K562 (cell line): ENCODE results near the gene LMNB1. TPM values are rescaled to one million over a fixed set of nuclear protein-coding genes. Genes with fewer than 3 reads are reported as not detected.
A peak's percentile ranks its signal among the peaks of the same experiment; 100 is the strongest.

ENCODE experiments used
- ATAC-seq: fragments of 200-7000 bp; cut with Tn5 transposase; 3 replicates; pipeline ENCODE4 v1.9.1; 2020; ENCODE audit warnings: moderate library complexity
- BruUV-seq: library from RNA; stranded (reverse); fragments of 400-500 nt; replicated peaks from 2 replicates; lab custom pipeline; 2021; lab: Mats Ljungman, UMichigan
- CTCF ChIA-PET: fragments of 300-600 bp; formaldehyde crosslinking; extraction: SDS; loops from one replicate; lab custom pipeline; 2021; ENCODE audit warnings: low intra/inter-chr PET ratio; lab: Yijun Ruan, JAX
- POLR2A ChIA-PET: fragments of 300-600, 350-650 bp; sonication (Branson Sonifier 250); formaldehyde crosslinking; extraction: SDS; loops from one replicate; lab custom pipeline; 2021; ENCODE audit warnings: antibody characterized with exemption, inconsistent platforms; lab: Yijun Ruan, JAX
- DNase-seq, 4 experiments: peaks; one replicate each; pipeline versions ENCODE4 v3.0.0 to v3.0.0-alpha.2; 2011 to 2018; ENCODE audit warnings: low spot score in 3 of 4, mixed read lengths in 3 of 4; ENCODE audit errors: extremely low read depth in 1 of 4
- FAIRE-seq: peaks from 2 replicates; lab custom pipeline; 2011; peaks lifted over from hg19 to GRCh38; lab: Jason Lieb, UNC
- H2AFZ ChIP-seq: 2 replicates; pipeline ENCODE4 v1.6.0; 2011; ENCODE audit warnings: low read depth, low read length, control low read depth, inconsistent platforms
- H3K27ac ChIP-seq: fragments of 200-600 bp; 3 replicates; pipeline ENCODE4 v1.8.0; 2011; ENCODE audit warnings: low read depth, mild to moderate bottlenecking, control low read depth, inconsistent platforms, low read length, moderate library complexity, mixed read lengths; ENCODE audit errors: extremely low read depth
- H3K27me3 ChIP-seq, 2 experiments: fragments of 300-600 bp in 1 of 2; 2 replicates in 1 of 2; 3 replicates in 1 of 2; pipeline versions ENCODE4 v1.6.0 to v1.8.0; 2011; ENCODE audit warnings: inconsistent platforms in 2 of 2, low read length in 2 of 2, mild to moderate bottlenecking in 1 of 2, mixed read lengths in 1 of 2, moderate library complexity in 1 of 2; ENCODE audit not compliant: control insufficient read depth in 2 of 2, insufficient read depth in 2 of 2
- H3K36me3 ChIP-seq: fragments of 300-600 bp; 3 replicates; pipeline ENCODE4 v1.8.0; 2011; ENCODE audit warnings: mild to moderate bottlenecking, low read length, inconsistent platforms; ENCODE audit not compliant: control insufficient read depth, insufficient read depth
- H3K4me1 ChIP-seq, 2 experiments: fragments of 200-600 bp in 1 of 2; replicated peaks in 1 of 2; 2 replicates in 1 of 2; 3 replicates in 1 of 2; pipeline versions ENCODE4 v1.5.1 to v1.8.0; 2011; ENCODE audit warnings: inconsistent platforms in 2 of 2, low read length in 2 of 2, mild to moderate bottlenecking in 1 of 2, mixed read lengths in 1 of 2, moderate library complexity in 1 of 2; ENCODE audit not compliant: control insufficient read depth in 2 of 2, insufficient read depth in 2 of 2
- H3K4me2 ChIP-seq: 2 replicates; pipeline ENCODE4 v1.6.1; 2011; ENCODE audit warnings: low read length, control low read depth, inconsistent platforms, mixed read lengths; ENCODE audit not compliant: insufficient read depth
- H3K4me3 ChIP-seq: fragments of 200-600 bp; sonication (generic), shearing (Covaris generic); 2 replicates; pipeline ENCODE4 v1.5.1; 2016; ENCODE audit warnings: control low read depth, inconsistent platforms
- H3K79me2 ChIP-seq: fragments of 200-600 bp; 3 replicates; pipeline ENCODE4 v1.8.0; 2011; ENCODE audit warnings: low read length, inconsistent platforms; ENCODE audit not compliant: control insufficient read depth, insufficient read depth
- H3K9ac ChIP-seq, 2 experiments: 2 replicates each; pipeline versions ENCODE4 v1.6.0 to v1.6.1; 2011; ENCODE audit warnings: low read depth in 2 of 2, low read length in 2 of 2, control low read depth in 1 of 2, inconsistent platforms in 1 of 2, mild to moderate bottlenecking in 1 of 2, mixed read lengths in 1 of 2; ENCODE audit not compliant: insufficient read depth in 1 of 2
- H3K9me1 ChIP-seq: one replicate; pipeline ENCODE4 v1.6.0; 2011; ENCODE audit warnings: inconsistent platforms, mild to moderate bottlenecking, low read length, moderate library complexity; ENCODE audit not compliant: control insufficient read depth, insufficient read depth
- H3K9me3 ChIP-seq: replicated peaks from 2 replicates; pipeline ENCODE4 v1.5.1; 2011; ENCODE audit warnings: low read depth, low read length, inconsistent platforms; ENCODE audit not compliant: control insufficient read depth, insufficient read depth
- H4K20me1 ChIP-seq: replicated peaks from 2 replicates; pipeline ENCODE4 v1.6.1; 2011; ENCODE audit warnings: low read length, inconsistent platforms, mixed read lengths; ENCODE audit not compliant: control insufficient read depth, insufficient read depth
- CEBPB ChIP-seq: fragments of 450-650 bp; IDR thresholded peaks from 2 replicates; pipeline ENCODE4 v1.6.1; 2016; ENCODE audit warnings: missing genetic modification characterization, missing compliant biosample characterization
- CEBPG ChIP-seq, 3 experiments: fragments of 200-800 bp in 1 of 3; sonication (Bioruptor generic) in 1 of 3; sonication (generic) in 1 of 3; formaldehyde crosslinking in 1 of 3; IDR thresholded peaks in 2 of 3; conservative IDR thresholded peaks in 1 of 3; 2 replicates each; pipeline versions ENCODE4 v1.6.1 to v1.8.0; 2016 to 2022; ENCODE audit warnings: missing compliant biosample characterization in 2 of 3, missing genetic modification characterization in 2 of 3, mild to moderate bottlenecking in 1 of 3, missing genetic modification reagents in 1 of 3
- EP300 ChIP-seq: IDR thresholded peaks from 2 replicates; pipeline ENCODE4 v1.6.1; 2012; ENCODE audit warnings: low read length, improper control_type of control experiment
- HNRNPK ChIP-seq: fragments of 200-400 bp; formaldehyde crosslinking; IDR thresholded peaks from one replicate; pipeline ENCODE4 v1.6.1; 2018; ENCODE audit warnings: mild to moderate bottlenecking, low read depth, low read length; ENCODE audit not compliant: poor library complexity, severe bottlenecking
- KAT2B ChIP-seq: IDR thresholded peaks from one replicate; pipeline ENCODE4 v1.6.1; 2012; ENCODE audit warnings: low read depth, mild to moderate bottlenecking, control low read depth, inconsistent platforms, low read length, moderate library complexity
- KDM4B ChIP-seq, 2 experiments: fragments of 450-650 bp in 1 of 2; sonication (generic) in 1 of 2; IDR thresholded peaks; 2 replicates each; pipeline ENCODE4 v1.6.1; 2016 to 2017; ENCODE audit warnings: borderline replicate concordance in 2 of 2, antibody characterized with exemption in 1 of 2, low read depth in 1 of 2, mild to moderate bottlenecking in 1 of 2
- KLF10 ChIP-seq: fragments of 250-450 bp; sonication (Bioruptor Pico); IDR thresholded peaks from 2 replicates; pipeline ENCODE4 v1.6.1; 2021; ENCODE audit warnings: matching md5 sums
- MAFK ChIP-seq: IDR thresholded peaks from 2 replicates; pipeline ENCODE4 v1.6.1; 2011; ENCODE audit warnings: low read length, improper control_type of control experiment
- SAFB2 ChIP-seq: fragments of 200-400 bp; formaldehyde crosslinking; IDR thresholded peaks from 2 replicates; pipeline ENCODE4 v1.6.1; 2018; ENCODE audit warnings: borderline replicate concordance, low read length, low read depth, moderate library complexity; ENCODE audit not compliant: severe bottlenecking
- SIN3A ChIP-seq, 2 experiments: fragments of 150-350 bp in 1 of 2; IDR thresholded peaks; 2 replicates each; pipeline ENCODE4 v1.6.1; 2011 to 2016; ENCODE audit warnings: borderline replicate concordance in 2 of 2, low read depth in 2 of 2, low read length in 2 of 2, mild to moderate bottlenecking in 2 of 2, moderate library complexity in 2 of 2; ENCODE audit not compliant: control insufficient read depth in 1 of 2
- SPI1 ChIP-seq: IDR thresholded peaks from 2 replicates; pipeline ENCODE4 v1.6.1; 2011; ENCODE audit warnings: low read depth, low read length, control low read depth, borderline replicate concordance
- SRSF1 ChIP-seq: fragments of 200-400 bp; formaldehyde crosslinking; IDR thresholded peaks from 2 replicates; pipeline ENCODE4 v1.6.1; 2017; ENCODE audit warnings: mild to moderate bottlenecking, low read depth, low read length, moderate library complexity
- ZEB2 ChIP-seq: fragments of 450-650 bp; IDR thresholded peaks from 2 replicates; pipeline ENCODE4 v1.6.1; 2016
- ZNF384 ChIP-seq: IDR thresholded peaks from 2 replicates; pipeline ENCODE4 v1.6.1; 2012; ENCODE audit warnings: low read depth, low read length, improper control_type of control experiment
- ZNF586 ChIP-seq: fragments of 450-650 bp; formaldehyde crosslinking; conservative IDR thresholded peaks from 2 replicates; pipeline ENCODE4 v1.4.0; 2020; ENCODE audit warnings: mild to moderate bottlenecking, moderate library complexity
- ZNF699 ChIP-seq: fragments of 250-450 bp; sonication (Bioruptor Pico); IDR thresholded peaks from 2 replicates; pipeline ENCODE4 v1.8.0; 2021; ENCODE audit warnings: mild to moderate bottlenecking, moderate library complexity; ENCODE audit not compliant: insufficient replicate concordance
- ZNF764 ChIP-seq: fragments of 250-450 bp; sonication (Bioruptor Pico); IDR thresholded peaks from 2 replicates; pipeline ENCODE4 v1.4.0; 2020; ENCODE audit warnings: low read depth, mild to moderate bottlenecking, moderate library complexity
- WGBS: fragments of 100-300 bp; shearing (Covaris generic); methylation state at CpG from one replicate; pipeline ENCODE4 v1.1.6; 2016; ENCODE audit warnings: low coverage, mixed read lengths; ENCODE audit not compliant: insufficient coverage; ENCODE audit errors: missing lambda C conversion rate; 5-methylcytosine and 5-hydroxymethylcytosine counted together
- in situ Hi-C: fragments of 300-500 bp; cut with MboI; formaldehyde crosslinking; loops from 4 replicates; pipeline ENCODE4 v1.15.0; 2018; ENCODE audit warnings: inconsistent platforms, mixed read lengths
- intact Hi-C: fragments of 100-400 bp; cut with micrococcal nuclease; formaldehyde crosslinking; loops from 2 replicates; pipeline ENCODE4 v1.14.2; 2022
- polyA plus RNA-seq, 8 experiments: library from polyadenylated mRNA; depleted of rRNA in 4 of 8; stranded (reverse) in 5 of 8; unstranded in 3 of 8; fragments of >200 nt; fragmentation: Nextera tagmentation in 2 of 8; fragmentation: Illumina TruSeq in 1 of 8; extraction: Ambion mirVana in 2 of 8; extraction: Trizol in 1 of 8; gene quantifications; 2 replicates each; pipeline versions ENCODE4 v1.2.1 to v1.2.3, GENCODE V29; 2011 to 2014; ENCODE audit warnings: inconsistent platforms in 1 of 8, missing spikeins in 1 of 8
- total RNA-seq, 7 experiments: library from RNA; depleted of rRNA in 6 of 7; stranded (reverse); fragments of >200 nt in 6 of 7; fragmentation: Illumina TruSeq in 2 of 7; extraction: Trizol in 2 of 7; gene quantifications; 2 replicates each; pipeline versions ENCODE4 v1.2.1 to v1.2.3, GENCODE V29; 2011 to 2021; ENCODE audit warnings: low replicate concordance in 1 of 7
- TF ChIP-seq, protein P1 (sequence below): fragments of 450-650 bp; IDR thresholded peaks from 2 replicates; pipeline ENCODE4 v1.6.1; 2016
- TF ChIP-seq, protein P2 (sequence below): fragments of 450-650 bp; IDR thresholded peaks from 2 replicates; pipeline ENCODE4 v1.6.1; 2016; ENCODE audit warnings: missing biosample characterization, missing genetic modification characterization

Gene LMNB1
- total and polyA plus RNA-seq, 9 of the 15 experiments (the other 6 are each of a cell fraction or from before 2014, with no cell fraction given): 2.8 to 190 (median 131) TPM

GRCh38 chr5:126754609-126755008 is 22.3 kb upstream of the LMNB1 start:
- CTCF ChIA-PET: interaction anchor here (0.6 to 0.7 kb wide), 2 partner anchors 25 to 473 kb away, joined by 3 to 10 read pairs; no protein-coding TSS in a partner anchor
- no TSS peak for BruUV-seq
- FAIRE-seq (no peak), DNase-seq (peak in 1 of 4 experiments; percentile 43), ATAC-seq (peak; percentile 57)
- H3K4me1 ChIP-seq: peaks cover 21 to 44% of the 10 kb centered on the region in 2 experiments
- H3K27ac ChIP-seq: no peak overlapping the region
- intact Hi-C loops (no loop called here), in situ Hi-C loops (no loop called here)
- no peak overlapping the region for H3K4me2 ChIP-seq
- no peaks in the 10 kb centered on the region for H3K9me1 ChIP-seq
- WGBS: 36% methylated on average over 4 of the region's 4 CpGs
- no peaks in the 10 kb centered on the region for H4K20me1 ChIP-seq
- no peaks in the 10 kb centered on the region for H3K36me3 ChIP-seq
- H3K9me3 ChIP-seq: no peaks in the 10 kb centered on the region
- POLR2A ChIA-PET: interaction anchor here (0.5 to 1.7 kb wide), 3 partner anchors 21 to 36 kb away, joined by 3 to 6 read pairs (median 3); no protein-coding TSS in a partner anchor
- no peak overlapping the region for H3K9ac ChIP-seq
- no peaks in the 10 kb centered on the region for H3K27me3 ChIP-seq
- H3K4me3 ChIP-seq: no peak overlapping the region
- no peak overlapping the region for H2AFZ ChIP-seq
- H3K79me2 ChIP-seq: no peaks in the 10 kb centered on the region
- TF ChIP-seq ZEB2: no peak
- no peak for TF ChIP-seq SAFB2
- TF ChIP-seq CEBPG (CRISPR knock-in tag; IDR thresholded peaks at IDR 0.05): no peak
- peak; percentile 42 to 56; a peak in 3 of 4 replicates for TF ChIP-seq CEBPG (tag; conservative IDR thresholded peaks at IDR 0.05 in 1 of 2, IDR thresholded peaks at IDR 0.05 in 1 of 2)
- TF ChIP-seq MAFK: peak; percentile 20; the same call in 1 of the 2 replicates
- no peak for TF ChIP-seq KAT2B
- TF ChIP-seq HNRNPK: no peak
- TF ChIP-seq SIN3A (IDR thresholded peaks at IDR 0.05; ENCODE audit: borderline replicate concordance in 2 of 2, control insufficient read depth in 1 of 2, low read depth in 2 of 2, low read length in 2 of 2): no peak
- TF ChIP-seq KLF10 (CRISPR knock-in tag): no peak
- no peak for TF ChIP-seq ZNF699 (CRISPR knock-in tag)
- no peak for TF ChIP-seq ZNF586 (CRISPR knock-in tag)
- TF ChIP-seq CEBPB (tag): peak; percentile 89
- no peak for TF ChIP-seq SPI1
- no peak; the same call in 1 of the 2 replicates for TF ChIP-seq EP300
- peak; percentile 95 for TF ChIP-seq ZNF384
- TF ChIP-seq ZNF764: no peak
- no peak for TF ChIP-seq KDM4B (IDR thresholded peaks at IDR 0.05; ENCODE audit: borderline replicate concordance in 2 of 2, low read depth in 1 of 2)
- TF ChIP-seq, protein P1, sequence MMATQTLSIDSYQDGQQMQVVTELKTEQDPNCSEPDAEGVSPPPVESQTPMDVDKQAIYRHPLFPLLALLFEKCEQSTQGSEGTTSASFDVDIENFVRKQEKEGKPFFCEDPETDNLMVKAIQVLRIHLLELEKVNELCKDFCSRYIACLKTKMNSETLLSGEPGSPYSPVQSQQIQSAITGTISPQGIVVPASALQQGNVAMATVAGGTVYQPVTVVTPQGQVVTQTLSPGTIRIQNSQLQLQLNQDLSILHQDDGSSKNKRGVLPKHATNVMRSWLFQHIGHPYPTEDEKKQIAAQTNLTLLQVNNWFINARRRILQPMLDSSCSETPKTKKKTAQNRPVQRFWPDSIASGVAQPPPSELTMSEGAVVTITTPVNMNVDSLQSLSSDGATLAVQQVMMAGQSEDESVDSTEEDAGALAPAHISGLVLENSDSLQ: peak; percentile 86
- no peak for TF ChIP-seq SRSF1
- TF ChIP-seq, protein P2, sequence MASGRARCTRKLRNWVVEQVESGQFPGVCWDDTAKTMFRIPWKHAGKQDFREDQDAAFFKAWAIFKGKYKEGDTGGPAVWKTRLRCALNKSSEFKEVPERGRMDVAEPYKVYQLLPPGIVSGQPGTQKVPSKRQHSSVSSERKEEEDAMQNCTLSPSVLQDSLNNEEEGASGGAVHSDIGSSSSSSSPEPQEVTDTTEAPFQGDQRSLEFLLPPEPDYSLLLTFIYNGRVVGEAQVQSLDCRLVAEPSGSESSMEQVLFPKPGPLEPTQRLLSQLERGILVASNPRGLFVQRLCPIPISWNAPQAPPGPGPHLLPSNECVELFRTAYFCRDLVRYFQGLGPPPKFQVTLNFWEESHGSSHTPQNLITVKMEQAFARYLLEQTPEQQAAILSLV (tag): no peak
